HepG2 (cell line): ENCODE results near the gene TSNAX. TPM values are rescaled to one million over a fixed set of nuclear protein-coding genes. Genes with fewer than 3 reads are reported as not detected.

Experiments
- ATAC-seq: fragments of 200-7000 bp; cut with Tn5 transposase; 3 replicates; pipeline ENCODE4 v1.9.1; 2020; ENCODE audit warnings: mild to moderate bottlenecking, moderate library complexity
- BruUV-seq: library from RNA; stranded (reverse); fragments of 400-500 nt; replicated peaks from 2 replicates; lab custom pipeline; 2021; lab: Mats Ljungman, UMichigan
- CTCF ChIA-PET: fragments of 300-600 bp; formaldehyde crosslinking; extraction: SDS; loops from one replicate; lab custom pipeline; 2021; ENCODE audit warnings: low total read pairs, inconsistent platforms, low intra/inter-chr PET ratio; lab: Yijun Ruan, JAX
- POLR2A ChIA-PET: fragments of 350-600 bp; sonication (Branson Sonifier 250); formaldehyde crosslinking; loops from one replicate; lab custom pipeline; 2020; ENCODE audit warnings: antibody characterized with exemption, inconsistent platforms; lab: Yijun Ruan, JAX
- DNase-seq: peaks from one replicate; pipeline ENCODE4 v3.0.0-alpha.2; 2015; ENCODE audit warnings: low spot score
- FAIRE-seq: peaks from 3 replicates; lab custom pipeline; 2011; peaks lifted over from hg19 to GRCh38; lab: Jason Lieb, UNC
- H2AFZ ChIP-seq: one replicate; pipeline ENCODE4 v1.6.1; 2011; ENCODE audit warnings: low read length, inconsistent platforms
- H3K27ac ChIP-seq: fragments of 300-600 bp; 3 replicates; pipeline ENCODE4 v1.8.0; 2011; ENCODE audit warnings: mixed run types, mild to moderate bottlenecking, mixed read lengths, low read length, inconsistent platforms; ENCODE audit not compliant: insufficient read depth; ENCODE audit errors: extremely low read length
- H3K27me3 ChIP-seq, 2 experiments: fragments of 200-600 bp in 1 of 2; 2 replicates in 1 of 2; 3 replicates in 1 of 2; pipeline versions ENCODE4 v1.6.0 to v1.8.0; 2011; ENCODE audit warnings: low read length in 2 of 2, mild to moderate bottlenecking in 2 of 2, moderate library complexity in 2 of 2, inconsistent platforms in 1 of 2; ENCODE audit not compliant: insufficient read depth in 2 of 2, control insufficient read depth in 1 of 2
- H3K36me3 ChIP-seq, 2 experiments: fragments of 200-600 bp in 1 of 2; replicated peaks in 1 of 2; 2 replicates in 1 of 2; 3 replicates in 1 of 2; pipeline versions ENCODE4 v1.5.1 to v1.8.0; 2011; ENCODE audit warnings: low read length in 2 of 2, inconsistent platforms in 1 of 2; ENCODE audit not compliant: insufficient read depth in 2 of 2, control insufficient read depth in 1 of 2
- H3K4me1 ChIP-seq: 2 replicates; pipeline ENCODE4 v1.5.1; 2012; ENCODE audit warnings: low read length, inconsistent platforms; ENCODE audit not compliant: insufficient read depth
- H3K4me2 ChIP-seq: 2 replicates; pipeline ENCODE4 v1.6.0; 2011; ENCODE audit warnings: low read depth, low read length, inconsistent platforms
- H3K4me3 ChIP-seq, 3 experiments: fragments of 200-600 bp in 1 of 3; sonication (generic), shearing (Covaris generic) in 1 of 3; replicated peaks in 1 of 3; 2 replicates each; pipeline ENCODE4 v1.5.1; 2011 to 2016; ENCODE audit warnings: low read length in 3 of 3, inconsistent platforms in 2 of 3, low read depth in 2 of 3, mild to moderate bottlenecking in 2 of 3, control low read depth in 1 of 3, mixed read lengths in 1 of 3; ENCODE audit not compliant: insufficient read depth in 1 of 3
- H3K79me2 ChIP-seq: one replicate; pipeline ENCODE4 v1.6.1; 2011; ENCODE audit warnings: low read length, inconsistent platforms; ENCODE audit not compliant: insufficient read depth
- H3K9ac ChIP-seq: 2 replicates; pipeline ENCODE4 v1.6.0; 2011; ENCODE audit warnings: mild to moderate bottlenecking, low read depth, low read length, inconsistent platforms; ENCODE audit not compliant: insufficient read depth
- H3K9me3 ChIP-seq: 2 replicates; pipeline ENCODE4 v1.5.1; 2012; ENCODE audit warnings: mild to moderate bottlenecking, low read length
- H4K20me1 ChIP-seq: 2 replicates; pipeline ENCODE4 v1.6.0; 2011; ENCODE audit warnings: inconsistent platforms, mild to moderate bottlenecking, low read length, moderate library complexity; ENCODE audit not compliant: insufficient read depth
- CEBPG ChIP-seq: IDR thresholded peaks from 2 replicates; pipeline ENCODE4 v1.6.1; 2016
- EHMT2 ChIP-seq: fragments of 200-600 bp; sonication (generic); IDR thresholded peaks from 2 replicates; pipeline ENCODE4 v1.7.0; 2017; ENCODE audit warnings: antibody characterized with exemption, low read depth, low read length, borderline replicate concordance
- FOXA3 ChIP-seq: IDR thresholded peaks from 2 replicates; pipeline ENCODE4 v1.6.1; 2016; ENCODE audit warnings: missing genetic modification reagents, missing compliant biosample characterization
- FOXK1 ChIP-seq: sonication (generic); formaldehyde crosslinking; IDR thresholded peaks from 2 replicates; pipeline ENCODE4 v1.4.0; 2020; ENCODE audit warnings: low read depth, missing genetic modification reagents, borderline replicate concordance
- GATAD2A ChIP-seq: IDR thresholded peaks from 2 replicates; pipeline ENCODE4 v1.6.1; 2016
- HDAC2 ChIP-seq: sonication (generic); formaldehyde crosslinking; IDR thresholded peaks from 2 replicates; pipeline ENCODE4 v1.4.0; 2020; ENCODE audit warnings: missing genetic modification reagents
- IRX3 ChIP-seq: sonication (generic); formaldehyde crosslinking; IDR thresholded peaks from 2 replicates; pipeline ENCODE4 v1.8.1; 2023; ENCODE audit warnings: mild to moderate bottlenecking, low read depth, missing genetic modification reagents, borderline replicate concordance
- MIER3 ChIP-seq: IDR thresholded peaks from 2 replicates; pipeline ENCODE4 v1.6.1; 2016; ENCODE audit warnings: missing compliant biosample characterization, borderline replicate concordance
- NCOR1 ChIP-seq: fragments of 200-600 bp; sonication (generic); IDR thresholded peaks from 2 replicates; pipeline ENCODE4 v1.7.0; 2017; ENCODE audit warnings: antibody characterized with exemption, low read length, borderline replicate concordance
- SAFB2 ChIP-seq: sonication (generic); formaldehyde crosslinking; IDR thresholded peaks from 2 replicates; pipeline ENCODE4 v1.5.1; 2020; ENCODE audit warnings: missing genetic modification reagents, low read depth, mild to moderate bottlenecking, borderline replicate concordance
- SAP130 ChIP-seq: IDR thresholded peaks from 2 replicates; pipeline ENCODE4 v1.6.1; 2016; ENCODE audit warnings: low read depth
- SP5 ChIP-seq: IDR thresholded peaks from 2 replicates; pipeline ENCODE4 v1.6.1; 2016; ENCODE audit warnings: low read depth, borderline replicate concordance
- TEAD3 ChIP-seq: optimal IDR thresholded peaks from 2 replicates; pipeline ENCODE3; 2016; ENCODE audit warnings: borderline replicate concordance
- TEF ChIP-seq: sonication (generic); formaldehyde crosslinking; IDR thresholded peaks from 2 replicates; pipeline ENCODE4 v1.5.0; 2020; ENCODE audit warnings: missing genetic modification reagents
- ZNF232 ChIP-seq: sonication (generic); formaldehyde crosslinking; IDR thresholded peaks from 2 replicates; pipeline ENCODE4 v1.4.0; 2020; ENCODE audit warnings: missing genetic modification reagents, borderline replicate concordance
- ZNF747 ChIP-seq: sonication (generic); formaldehyde crosslinking; IDR thresholded peaks from 2 replicates; pipeline ENCODE4 v1.8.1; 2023; ENCODE audit warnings: missing genetic modification reagents, mild to moderate bottlenecking, borderline replicate concordance
- WGBS: methylation state at CpG from one replicate; pipeline ENCODE4 v1.1.6; 2017; ENCODE audit warnings: low lambda C conversion rate; 5-methylcytosine and 5-hydroxymethylcytosine counted together
- in situ Hi-C: cut with HindIII; loops from 2 replicates; pipeline ENCODE4 v1.10.0; 2017; ENCODE audit warnings: low pct_unique_long_range_greater_than_20kb; ENCODE audit not compliant: extremely low pct_ligation_motif_present
- intact Hi-C: fragments of 100-400 bp; cut with micrococcal nuclease; formaldehyde crosslinking; loops from one replicate; pipeline ENCODE4 v1.10.0; 2022; ENCODE audit not compliant: unreplicated experiment
- polyA plus RNA-seq, 8 experiments: library from polyadenylated mRNA; depleted of rRNA in 3 of 8; stranded (reverse) in 7 of 8; unstranded in 1 of 8; fragments of >200 nt; fragmentation: Illumina TruSeq in 4 of 8; extraction: Trizol in 4 of 8; gene quantifications; 2 replicates each; pipeline versions ENCODE4 v1.2.1 to v1.2.3, GENCODE V29; 2011 to 2016; ENCODE audit warnings: low read depth in 4 of 8, missing spikeins in 1 of 8, mixed read lengths in 1 of 8; ENCODE audit not compliant: insufficient read depth in 1 of 8
- total RNA-seq, 5 experiments: library from RNA; depleted of rRNA; stranded (reverse); fragments of >200 nt; fragmentation: Illumina TruSeq; extraction: Trizol; gene quantifications; 2 replicates each; pipeline ENCODE4 v1.2.3, GENCODE V29; 2016; ENCODE audit warnings: low read depth in 1 of 5
- TF ChIP-seq, protein P1 (sequence below): IDR thresholded peaks from 2 replicates; pipeline ENCODE4 v1.4.0; 2020; ENCODE audit warnings: mild to moderate bottlenecking, missing genetic modification reagents
- TF ChIP-seq, protein P2 (sequence below): IDR thresholded peaks from 2 replicates; pipeline ENCODE4 v1.6.1; 2012; ENCODE audit warnings: low read depth, low read length, improper control_type of control experiment
- TF ChIP-seq, protein P3 (sequence below): sonication (generic); formaldehyde crosslinking; IDR thresholded peaks from 2 replicates; pipeline ENCODE4 v1.5.0; 2020; ENCODE audit warnings: missing genetic modification reagents, mild to moderate bottlenecking, borderline replicate concordance

The TSNAX gene
- total and polyA plus RNA-seq, 2 of the 13 experiments (the other 11 are each of a cell fraction or from before 2014, with no cell fraction given), result 13.2 to 46.2 TPM

DNA sequence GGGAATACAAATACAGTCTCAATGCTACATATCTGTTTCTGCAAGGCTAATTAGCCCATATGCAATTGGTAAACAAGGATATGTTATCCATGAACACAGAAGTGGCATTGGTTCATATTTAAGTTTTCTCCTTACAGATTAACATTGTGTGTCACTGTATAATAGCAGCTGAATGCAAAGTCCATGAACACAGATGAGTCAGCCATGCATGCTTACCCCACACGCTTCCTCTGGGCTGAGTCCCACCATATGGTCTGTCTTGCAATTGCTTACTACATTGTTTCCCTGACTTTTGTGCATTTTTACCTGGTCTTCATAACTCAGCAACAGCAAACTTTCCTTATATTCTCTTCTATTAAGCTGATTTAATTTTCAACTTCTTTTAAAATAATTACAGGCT is 41.5 kb upstream of the TSNAX start:
- Histone ChIP-seq H3K27ac (peak overlapping the region; percentile 12), H3K4me3 (no peak overlapping the region), H3K4me2 (peak overlapping the region; percentile 25), H3K79me2 (no peaks in the 10 kb centered on the region), H2AFZ (no peak overlapping the region), H3K27me3 (no peaks in the 10 kb centered on the region; a peak in 1 of 5 replicates), H3K4me1 (peaks cover 33% of the 10 kb centered on the region), H4K20me1 (no peaks in the 10 kb centered on the region), H3K9ac (no peak overlapping the region), H3K36me3 (no peaks in the 10 kb centered on the region), H3K9me3 (peaks cover 4% of the 10 kb centered on the region; the same call in 1 of the 2 replicates)
- BruUV-seq, result no TSS peak
- in situ Hi-C loops (no loop called here), intact Hi-C loops (no loop called here)
- WGBS, result 29% methylated on average over 1 of the region's 1 CpG
- peak; percentile 71 for DNase-seq
- FAIRE-seq, result no peak
- ChIA-PET POLR2A (no interaction called here), CTCF (no interaction called here)
- peak; percentile 93 for ATAC-seq
- TF ChIP-seq, protein P1, sequence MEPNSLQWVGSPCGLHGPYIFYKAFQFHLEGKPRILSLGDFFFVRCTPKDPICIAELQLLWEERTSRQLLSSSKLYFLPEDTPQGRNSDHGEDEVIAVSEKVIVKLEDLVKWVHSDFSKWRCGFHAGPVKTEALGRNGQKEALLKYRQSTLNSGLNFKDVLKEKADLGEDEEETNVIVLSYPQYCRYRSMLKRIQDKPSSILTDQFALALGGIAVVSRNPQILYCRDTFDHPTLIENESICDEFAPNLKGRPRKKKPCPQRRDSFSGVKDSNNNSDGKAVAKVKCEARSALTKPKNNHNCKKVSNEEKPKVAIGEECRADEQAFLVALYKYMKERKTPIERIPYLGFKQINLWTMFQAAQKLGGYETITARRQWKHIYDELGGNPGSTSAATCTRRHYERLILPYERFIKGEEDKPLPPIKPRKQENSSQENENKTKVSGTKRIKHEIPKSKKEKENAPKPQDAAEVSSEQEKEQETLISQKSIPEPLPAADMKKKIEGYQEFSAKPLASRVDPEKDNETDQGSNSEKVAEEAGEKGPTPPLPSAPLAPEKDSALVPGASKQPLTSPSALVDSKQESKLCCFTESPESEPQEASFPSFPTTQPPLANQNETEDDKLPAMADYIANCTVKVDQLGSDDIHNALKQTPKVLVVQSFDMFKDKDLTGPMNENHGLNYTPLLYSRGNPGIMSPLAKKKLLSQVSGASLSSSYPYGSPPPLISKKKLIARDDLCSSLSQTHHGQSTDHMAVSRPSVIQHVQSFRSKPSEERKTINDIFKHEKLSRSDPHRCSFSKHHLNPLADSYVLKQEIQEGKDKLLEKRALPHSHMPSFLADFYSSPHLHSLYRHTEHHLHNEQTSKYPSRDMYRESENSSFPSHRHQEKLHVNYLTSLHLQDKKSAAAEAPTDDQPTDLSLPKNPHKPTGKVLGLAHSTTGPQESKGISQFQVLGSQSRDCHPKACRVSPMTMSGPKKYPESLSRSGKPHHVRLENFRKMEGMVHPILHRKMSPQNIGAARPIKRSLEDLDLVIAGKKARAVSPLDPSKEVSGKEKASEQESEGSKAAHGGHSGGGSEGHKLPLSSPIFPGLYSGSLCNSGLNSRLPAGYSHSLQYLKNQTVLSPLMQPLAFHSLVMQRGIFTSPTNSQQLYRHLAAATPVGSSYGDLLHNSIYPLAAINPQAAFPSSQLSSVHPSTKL, result peak; percentile 68
- TF ChIP-seq MIER3 (0 out of 2 replicates have a peak, but pooled peaks have one; percentile 23), SAFB2 (CRISPR knock-in tag) (no peak), HDAC2 (no peak), ZNF232 (CRISPR knock-in tag) (no peak), TEF (CRISPR knock-in tag) (no peak), SP5 (CRISPR knock-in tag) (no peak), SAP130 (CRISPR knock-in tag) (peak; percentile 53; the same call in 1 of the 2 replicates), GATAD2A (0 out of 2 replicates have a peak, but pooled peaks have one; percentile 41), TEAD3 (CRISPR knock-in tag) (peak; percentile 47), CEBPG (peak; percentile 15; the same call in 1 of the 2 replicates), FOXA3 (CRISPR knock-in tag) (peak; percentile 28; the same call in 1 of the 2 replicates), ZNF747 (no peak), IRX3 (CRISPR knock-in tag) (no peak), NCOR1 (0 out of 2 replicates have a peak, but pooled peaks have one; percentile 26), FOXK1 (CRISPR knock-in tag) (peak; percentile 40; the same call in 1 of the 2 replicates), EHMT2 (no peak)
- TF ChIP-seq, protein P2, sequence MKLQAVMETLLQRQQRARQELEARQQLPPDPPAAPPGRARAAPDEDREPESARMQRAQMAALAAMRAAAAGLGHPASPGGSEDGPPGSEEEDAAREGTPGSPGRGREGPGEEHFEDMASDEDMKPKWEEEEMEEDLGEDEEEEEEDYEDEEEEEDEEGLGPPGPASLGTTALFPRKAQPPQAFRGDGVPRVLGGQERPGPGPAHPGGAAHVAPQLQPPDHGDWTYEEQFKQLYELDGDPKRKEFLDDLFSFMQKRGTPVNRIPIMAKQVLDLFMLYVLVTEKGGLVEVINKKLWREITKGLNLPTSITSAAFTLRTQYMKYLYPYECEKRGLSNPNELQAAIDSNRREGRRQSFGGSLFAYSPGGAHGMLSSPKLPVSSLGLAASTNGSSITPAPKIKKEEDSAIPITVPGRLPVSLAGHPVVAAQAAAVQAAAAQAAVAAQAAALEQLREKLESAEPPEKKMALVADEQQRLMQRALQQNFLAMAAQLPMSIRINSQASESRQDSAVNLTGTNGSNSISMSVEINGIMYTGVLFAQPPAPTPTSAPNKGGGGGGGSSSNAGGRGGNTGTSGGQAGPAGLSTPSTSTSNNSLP, result peak; percentile 54; the same call in 1 of the 2 replicates
- TF ChIP-seq, protein P3, sequence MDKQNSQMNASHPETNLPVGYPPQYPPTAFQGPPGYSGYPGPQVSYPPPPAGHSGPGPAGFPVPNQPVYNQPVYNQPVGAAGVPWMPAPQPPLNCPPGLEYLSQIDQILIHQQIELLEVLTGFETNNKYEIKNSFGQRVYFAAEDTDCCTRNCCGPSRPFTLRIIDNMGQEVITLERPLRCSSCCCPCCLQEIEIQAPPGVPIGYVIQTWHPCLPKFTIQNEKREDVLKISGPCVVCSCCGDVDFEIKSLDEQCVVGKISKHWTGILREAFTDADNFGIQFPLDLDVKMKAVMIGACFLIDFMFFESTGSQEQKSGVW (CRISPR knock-in tag), result no peak
